Stimulated activated CD4-positive, alpha-beta T cell treated with anti-CD3 and anti-CD28 coated beads, TNF-alpha, amount 100 ng/mL, for 48 hours (primary cell): ENCODE data around the gene TMEM98.
"Not testable (repeated sequence)": the region's sequence is repeated elsewhere in the genome, so short reads cannot be mapped to it uniquely, and the experiment has no call there.

ENCODE experiments used
- DNase-seq, 3 donors: peaks; one replicate each; pipeline ENCODE4 v3.0.0-alpha.2; 2020; ENCODE audit warnings: low read depth in 3 of 3

TMEM98 gene

DNA sequence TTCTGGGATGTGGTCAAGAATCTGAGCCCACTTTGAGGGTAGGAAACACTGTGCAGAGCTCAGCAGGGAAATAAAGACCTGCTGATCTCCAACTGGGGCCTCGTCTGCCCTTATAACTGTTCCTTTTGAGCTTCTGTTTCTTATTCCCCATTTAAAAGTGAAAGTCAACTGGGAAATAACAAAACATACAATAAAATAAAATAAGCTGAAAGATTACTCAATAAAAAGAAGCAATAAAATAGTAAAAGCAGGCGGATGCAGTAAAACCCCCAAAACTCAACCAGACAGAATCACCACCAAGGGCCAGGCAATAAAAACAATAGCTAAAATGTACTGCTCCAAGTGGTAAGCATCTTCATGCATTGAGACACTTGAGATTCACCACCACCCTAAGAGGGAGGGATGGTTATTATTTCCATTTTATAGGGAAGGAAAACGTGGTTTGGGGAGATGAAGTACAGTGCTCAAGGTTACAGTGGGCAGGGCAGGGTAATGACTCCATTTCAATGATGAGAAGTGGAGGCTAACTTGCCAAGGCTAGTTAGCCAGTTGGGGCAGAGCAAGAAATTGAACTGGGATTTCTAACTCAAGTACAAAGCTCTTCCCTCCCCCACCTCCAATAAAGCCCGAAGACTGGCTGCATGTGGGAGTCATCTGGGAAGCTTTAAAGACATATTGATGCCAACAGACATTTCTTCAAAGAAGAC, 57.2 kb downstream of the TMEM98 start:
- DNase-seq, result no peak

DNA sequence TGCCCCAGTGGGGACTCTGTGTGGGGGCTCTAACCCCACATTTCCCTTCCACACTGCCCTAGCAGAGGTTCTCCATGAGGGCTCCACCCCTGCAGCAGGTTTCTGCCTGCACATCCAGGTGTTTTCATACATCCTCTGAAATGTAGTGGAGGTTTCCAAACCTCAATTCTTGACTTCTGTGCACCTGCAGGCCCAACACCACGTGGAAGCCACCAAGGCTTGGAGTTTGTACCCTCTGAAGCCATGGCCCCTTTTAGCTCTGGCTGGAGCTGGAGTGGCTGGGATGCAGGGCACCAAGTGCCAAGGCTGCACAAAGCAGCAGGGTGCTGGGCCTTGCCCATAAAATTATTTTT, 59.5 kb downstream of the TMEM98 start:
- DNase-seq, result not testable (repeated sequence)

DNA sequence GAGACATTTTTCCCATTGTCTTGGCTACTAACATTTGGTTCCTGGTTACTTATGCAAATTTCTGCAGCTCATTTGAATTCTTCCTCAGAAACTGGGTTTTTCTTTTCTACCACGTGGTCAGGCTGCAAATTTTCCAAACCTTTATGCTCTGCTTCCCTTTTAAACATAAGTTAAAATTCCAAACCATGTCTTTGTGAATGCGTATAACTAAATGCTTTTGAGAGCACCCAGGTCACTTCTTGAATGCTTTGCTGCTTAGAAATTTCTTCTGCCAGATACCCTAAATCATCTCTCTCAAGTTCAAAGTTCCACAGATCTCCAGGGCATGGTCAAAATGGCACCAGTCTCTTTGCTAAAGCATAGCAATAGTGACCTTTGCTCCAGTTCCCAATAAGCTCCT, 59.9 kb downstream of the TMEM98 start:
- DNase-seq, result not testable (repeated sequence)

DNA sequence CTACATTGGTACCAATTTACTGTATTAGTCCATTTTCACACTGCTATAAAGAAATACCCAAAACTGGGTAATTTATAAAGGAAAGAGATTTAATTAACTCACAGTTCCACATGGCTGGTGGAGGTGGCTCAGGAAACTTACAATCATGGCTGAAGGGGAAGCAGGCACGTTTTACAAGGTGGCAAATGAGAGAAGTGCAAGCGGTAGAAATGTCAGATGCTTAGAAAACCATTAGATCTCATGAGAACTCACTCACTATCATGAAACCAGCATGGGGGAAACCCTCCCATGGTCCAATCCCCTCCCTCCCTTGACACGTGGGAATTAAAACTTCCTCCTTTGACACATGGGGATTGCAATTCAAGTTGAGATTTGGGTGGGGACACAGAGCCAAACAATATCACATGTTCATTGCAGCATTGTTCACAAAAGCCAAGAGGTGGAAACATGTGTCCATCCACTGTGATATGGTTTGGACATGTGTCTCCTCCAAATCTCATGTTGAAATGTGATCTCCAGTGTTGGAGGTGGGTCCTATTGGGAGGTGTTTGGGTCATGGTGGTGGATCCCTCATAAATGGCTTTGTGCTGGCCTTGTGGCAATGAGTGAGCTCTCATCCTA, 60.6 kb downstream of the TMEM98 start:
- DNase-seq, result no peak

DNA sequence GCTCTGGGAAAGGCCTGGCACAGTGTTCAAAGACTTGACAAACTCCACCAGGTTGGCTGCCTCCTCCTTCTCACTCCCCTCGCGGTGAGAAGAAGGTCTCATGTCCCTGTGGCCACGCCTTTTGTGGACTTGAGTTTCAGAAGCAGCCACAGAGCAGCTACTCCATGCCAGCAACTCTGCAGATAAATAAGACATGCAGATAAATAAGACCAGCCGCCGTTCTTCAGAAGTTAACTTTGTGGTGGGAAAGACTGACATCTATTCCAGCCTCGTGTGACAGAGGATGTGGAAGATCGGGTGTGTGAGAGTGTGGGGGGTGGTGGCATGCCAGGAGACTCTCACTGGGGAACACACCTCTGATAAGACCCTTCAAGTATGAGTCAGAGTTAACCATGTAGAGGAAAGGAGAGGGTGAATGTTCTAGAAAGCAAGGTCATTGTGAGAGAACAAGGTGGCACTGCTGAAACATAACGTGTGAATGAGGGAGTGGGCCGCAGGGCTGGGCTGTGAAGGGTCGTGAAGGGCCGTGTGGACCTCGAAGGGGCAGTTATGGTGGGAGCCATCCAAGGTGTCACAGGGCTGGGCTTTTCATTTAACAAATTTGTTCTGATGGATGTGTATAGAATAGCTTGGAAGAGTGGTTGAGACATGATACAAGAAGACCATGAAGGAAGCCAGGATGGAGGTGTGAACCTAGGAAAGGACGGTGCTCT, 64.5 kb downstream of the TMEM98 start:
- DNase-seq, result no peak

DNA sequence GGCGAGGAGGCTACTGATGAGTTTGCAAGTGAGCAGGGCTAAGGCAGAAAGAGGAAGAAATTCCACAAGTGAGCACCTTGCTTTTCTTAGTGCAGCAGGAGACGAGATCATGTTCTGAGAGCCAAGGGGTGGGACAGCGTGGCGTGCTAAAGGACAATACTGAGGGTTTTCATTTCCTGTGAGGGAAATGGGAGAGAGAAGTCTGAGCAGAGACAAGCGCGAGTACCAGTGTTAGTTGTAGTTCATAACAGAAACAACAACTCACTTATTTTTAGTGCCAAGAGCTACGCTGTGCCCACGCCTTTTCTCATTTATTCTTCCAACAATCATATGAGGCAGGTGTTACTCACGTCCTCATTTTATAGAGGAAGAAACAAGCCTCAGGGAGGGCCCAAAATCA, 66.0 kb downstream of the TMEM98 start:
- DNase-seq, result no peak
